Stimulated activated naive CD8-positive, alpha-beta T cell treated with anti-CD3 and anti-CD28 coated beads, Interleukin-15, Interleukin-2, amounts not matched to agents 100 ng/mL and 50 ng/mL, for 24 hours (primary cell): ENCODE data around the gene ASCL2.

Experiments used
- H3K27ac Mint-ChIP-seq: one replicate; pipeline ENCODE4 v1.8.0; 2021; ENCODE audit warnings: mild to moderate bottlenecking, mixed read lengths
- H3K27me3 Mint-ChIP-seq: one replicate; pipeline ENCODE4 v1.8.0; 2021; ENCODE audit warnings: mixed read lengths
- H3K36me3 Mint-ChIP-seq: one replicate; pipeline ENCODE4 v1.8.0; 2021; ENCODE audit warnings: low read depth, mixed read lengths
- H3K4me1 Mint-ChIP-seq: one replicate; pipeline ENCODE4 v1.8.0; 2021; ENCODE audit warnings: low read depth, mixed read lengths
- H3K4me3 Mint-ChIP-seq: one replicate; pipeline ENCODE4 v1.8.0; 2021; ENCODE audit warnings: mild to moderate bottlenecking, mixed read lengths
- H3K9me3 Mint-ChIP-seq: one replicate; pipeline ENCODE4 v1.8.0; 2021; ENCODE audit warnings: mixed read lengths

Gene ASCL2

GRCh38 chr11:2311353-2312133, 41.2 kb upstream of the ASCL2 start:
- Mint-ChIP-seq H3K9me3 (no peaks in the 10 kb centered on the region), H3K27ac (no peak overlapping the region), H3K27me3 (no peaks in the 10 kb centered on the region), H3K36me3 (no peaks in the 10 kb centered on the region), H3K4me1 (peaks cover under 1% of the 10 kb centered on the region), H3K4me3 (no peak overlapping the region)

- H3K27ac Mint-ChIP-seq: no peak overlapping the region
- H3K9me3 Mint-ChIP-seq: no peaks in the 10 kb centered on the region
- H3K4me1 Mint-ChIP-seq: peaks cover 7% of the 10 kb centered on the region
Measured at GRCh38 chr11:2310786-2311352, 40.5 kb upstream of the ASCL2 start.

GRCh38 chr11:2310073-2310785, 39.8 kb upstream of the ASCL2 start:
- Mint-ChIP-seq H3K4me1 (peaks cover 12% of the 10 kb centered on the region), H3K27me3 (no peaks in the 10 kb centered on the region), H3K27ac (no peak overlapping the region), H3K36me3 (no peaks in the 10 kb centered on the region), H3K9me3 (no peaks in the 10 kb centered on the region), H3K4me3 (no peak overlapping the region)

More at GRCh38 chr11:2310786-2311352, 40.5 kb upstream of the ASCL2 start:
- H3K4me3 Mint-ChIP-seq: no peak overlapping the region
- H3K27me3 Mint-ChIP-seq: no peaks in the 10 kb centered on the region
- no peaks in the 10 kb centered on the region for H3K36me3 Mint-ChIP-seq

- Mint-ChIP-seq H3K9me3 (no peaks in the 10 kb centered on the region), H3K4me1 (peaks cover 17% of the 10 kb centered on the region), H3K27ac (no peak overlapping the region), H3K36me3 (no peaks in the 10 kb centered on the region), H3K4me3 (no peak overlapping the region), H3K27me3 (no peaks in the 10 kb centered on the region)
Measured at GRCh38 chr11:2309251-2310072, 39.1 kb upstream of the ASCL2 start.

GRCh38 chr11:2308713-2309112, 38.3 kb upstream of the ASCL2 start:
- H3K4me1 Mint-ChIP-seq: peaks cover 25% of the 10 kb centered on the region
- H3K27me3 Mint-ChIP-seq: no peaks in the 10 kb centered on the region
- no peaks in the 10 kb centered on the region for H3K36me3 Mint-ChIP-seq
- no peaks in the 10 kb centered on the region for H3K9me3 Mint-ChIP-seq
- H3K27ac Mint-ChIP-seq: no peak overlapping the region
- no peak overlapping the region for H3K4me3 Mint-ChIP-seq

GRCh38 chr11:2307501-2308331, 37.3 kb upstream of the ASCL2 start:
- Mint-ChIP-seq H3K9me3 (no peaks in the 10 kb centered on the region), H3K36me3 (no peaks in the 10 kb centered on the region), H3K27me3 (no peaks in the 10 kb centered on the region), H3K4me1 (peaks cover 35% of the 10 kb centered on the region), H3K4me3 (no peak overlapping the region), H3K27ac (peak overlapping the region; percentile 5)

GRCh38 chr11:2306877-2307500, 36.6 kb upstream of the ASCL2 start:
- no peak overlapping the region for H3K4me3 Mint-ChIP-seq

GRCh38 chr11:2306452-2306823, 36.0 kb upstream of the ASCL2 start:
- peaks cover 43% of the 10 kb centered on the region for H3K4me1 Mint-ChIP-seq
- peak overlapping the region; percentile 50 for H3K4me3 Mint-ChIP-seq
- H3K9me3 Mint-ChIP-seq: no peaks in the 10 kb centered on the region
- H3K27me3 Mint-ChIP-seq: no peaks in the 10 kb centered on the region
- no peaks in the 10 kb centered on the region for H3K36me3 Mint-ChIP-seq
- peak overlapping the region; percentile 85 for H3K27ac Mint-ChIP-seq

More at GRCh38 chr11:2306877-2307500, 36.6 kb upstream of the ASCL2 start:
- peaks cover 39% of the 10 kb centered on the region for H3K4me1 Mint-ChIP-seq
- no peaks in the 10 kb centered on the region for H3K36me3 Mint-ChIP-seq
- H3K9me3 Mint-ChIP-seq: no peaks in the 10 kb centered on the region
- no peak overlapping the region for H3K27ac Mint-ChIP-seq
- H3K27me3 Mint-ChIP-seq: no peaks in the 10 kb centered on the region

- peaks cover 48% of the 10 kb centered on the region for H3K4me1 Mint-ChIP-seq
- H3K4me3 Mint-ChIP-seq: peak overlapping the region; percentile 50
- peak overlapping the region; percentile 85 for H3K27ac Mint-ChIP-seq
- H3K27me3 Mint-ChIP-seq: no peaks in the 10 kb centered on the region
- no peaks in the 10 kb centered on the region for H3K36me3 Mint-ChIP-seq
- H3K9me3 Mint-ChIP-seq: no peaks in the 10 kb centered on the region
Measured at GRCh38 chr11:2305788-2306451, 35.5 kb upstream of the ASCL2 start.

- Mint-ChIP-seq H3K4me1 (peaks cover 54% of the 10 kb centered on the region), H3K36me3 (no peaks in the 10 kb centered on the region), H3K27ac (peak overlapping the region; percentile 36), H3K9me3 (no peaks in the 10 kb centered on the region), H3K4me3 (peak overlapping the region; percentile 50), H3K27me3 (no peaks in the 10 kb centered on the region)
Measured at GRCh38 chr11:2305140-2305778, 34.9 kb upstream of the ASCL2 start.

- Mint-ChIP-seq H3K9me3 (no peaks in the 10 kb centered on the region), H3K4me3 (peak overlapping the region; percentile 20), H3K27me3 (no peaks in the 10 kb centered on the region), H3K4me1 (peaks cover 57% of the 10 kb centered on the region), H3K27ac (peak overlapping the region; percentile 49), H3K36me3 (no peaks in the 10 kb centered on the region)
Measured at GRCh38 chr11:2304506-2305139, 34.2 kb upstream of the ASCL2 start.

- Mint-ChIP-seq H3K27me3 (no peaks in the 10 kb centered on the region), H3K4me1 (peaks cover 64% of the 10 kb centered on the region), H3K4me3 (peak overlapping the region; percentile 89), H3K9me3 (no peaks in the 10 kb centered on the region), H3K36me3 (no peaks in the 10 kb centered on the region), H3K27ac (peak overlapping the region; percentile 87)
Measured at GRCh38 chr11:2303627-2304505, 33.5 kb upstream of the ASCL2 start.
